ENCODE measurements around the gene FETUB.

DNA sequence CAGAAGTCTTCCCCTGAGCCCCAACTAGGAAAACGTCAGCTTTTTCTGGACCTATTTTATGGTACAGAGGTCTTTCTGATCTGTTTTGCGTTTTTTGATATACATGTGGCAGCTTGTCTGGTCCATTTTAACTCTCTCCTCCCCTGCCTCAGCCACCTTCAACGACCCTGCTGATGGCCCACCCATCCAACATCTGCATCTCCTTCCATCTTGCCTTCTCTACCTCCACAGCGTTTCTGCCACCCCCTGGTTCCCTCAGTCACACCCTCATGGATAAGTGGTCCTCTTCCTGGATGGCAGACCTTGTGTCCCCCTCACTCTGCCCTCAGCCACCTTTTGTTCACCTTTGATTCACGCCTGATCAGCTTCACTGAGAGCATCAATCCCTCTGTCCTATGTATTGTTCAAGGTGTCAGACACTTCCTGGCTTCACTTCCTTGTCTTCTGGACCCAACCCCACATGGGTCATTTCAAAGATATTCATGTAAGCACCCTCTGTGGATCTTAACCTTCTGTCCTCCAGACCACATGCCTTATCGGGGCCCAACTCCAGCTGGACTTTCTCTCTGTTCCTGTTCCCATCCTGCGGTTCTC, 13.8 kb upstream of the FETUB start:
- TF ChIP-seq CTCF (IDR thresholded peaks at IDR 0.05) (no peak), POLR2A (IDR thresholded peaks at IDR 0.05) (no peak)

All from Peyer's patch (tissue), 4 donors.